ENCODE measurements around the gene VKORC1.

VKORC1 gene

GRCh38 chr16:31117384-31118222, 23.0 kb upstream of the VKORC1 start, which contains the start of gene KAT8:
Gene KAT8 (plus strand): TSS chr16:31117664. CDS start chr16:31117682, 18 bp downstream.
- peak; percentile 85 for DNase-seq (ENCODE audit: low read depth)
- peak within 1 kb of the TSS; percentile 65 for H3K4me3 ChIP-seq (ENCODE audit: control insufficient read depth, low read depth, low read length)
- TF ChIP-seq CTCF (IDR thresholded peaks at IDR 0.05; ENCODE audit: control insufficient read depth, insufficient read depth, low read depth, low read length, missing control alignments), result no peak

DNA sequence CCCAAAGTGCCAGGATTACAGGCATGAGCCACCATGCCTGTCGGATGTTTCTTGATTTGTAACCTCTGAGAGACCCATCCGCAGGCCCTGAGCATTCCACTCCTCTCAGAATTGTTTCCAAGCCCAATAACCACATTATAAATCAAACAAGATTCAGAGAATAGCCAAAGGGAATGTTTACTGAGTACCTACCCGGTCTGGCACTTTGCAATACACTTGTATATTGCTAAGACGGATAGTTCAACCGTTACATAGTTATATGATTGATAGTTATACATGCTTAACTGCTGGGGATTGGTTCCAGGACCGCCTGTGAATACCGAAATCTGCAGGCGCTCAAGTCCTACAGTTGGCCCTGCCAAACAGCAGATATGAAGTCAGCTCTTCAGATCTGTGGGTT, 19.9 kb upstream of the VKORC1 start:
- no peak for DNase-seq (ENCODE audit: low read depth)
- no peak for TF ChIP-seq CTCF (IDR thresholded peaks at IDR 0.05; ENCODE audit: control insufficient read depth, insufficient read depth, low read depth, low read length, missing control alignments)
- no peak overlapping the region for H3K4me3 ChIP-seq (ENCODE audit: control insufficient read depth, low read depth, low read length)

DNA sequence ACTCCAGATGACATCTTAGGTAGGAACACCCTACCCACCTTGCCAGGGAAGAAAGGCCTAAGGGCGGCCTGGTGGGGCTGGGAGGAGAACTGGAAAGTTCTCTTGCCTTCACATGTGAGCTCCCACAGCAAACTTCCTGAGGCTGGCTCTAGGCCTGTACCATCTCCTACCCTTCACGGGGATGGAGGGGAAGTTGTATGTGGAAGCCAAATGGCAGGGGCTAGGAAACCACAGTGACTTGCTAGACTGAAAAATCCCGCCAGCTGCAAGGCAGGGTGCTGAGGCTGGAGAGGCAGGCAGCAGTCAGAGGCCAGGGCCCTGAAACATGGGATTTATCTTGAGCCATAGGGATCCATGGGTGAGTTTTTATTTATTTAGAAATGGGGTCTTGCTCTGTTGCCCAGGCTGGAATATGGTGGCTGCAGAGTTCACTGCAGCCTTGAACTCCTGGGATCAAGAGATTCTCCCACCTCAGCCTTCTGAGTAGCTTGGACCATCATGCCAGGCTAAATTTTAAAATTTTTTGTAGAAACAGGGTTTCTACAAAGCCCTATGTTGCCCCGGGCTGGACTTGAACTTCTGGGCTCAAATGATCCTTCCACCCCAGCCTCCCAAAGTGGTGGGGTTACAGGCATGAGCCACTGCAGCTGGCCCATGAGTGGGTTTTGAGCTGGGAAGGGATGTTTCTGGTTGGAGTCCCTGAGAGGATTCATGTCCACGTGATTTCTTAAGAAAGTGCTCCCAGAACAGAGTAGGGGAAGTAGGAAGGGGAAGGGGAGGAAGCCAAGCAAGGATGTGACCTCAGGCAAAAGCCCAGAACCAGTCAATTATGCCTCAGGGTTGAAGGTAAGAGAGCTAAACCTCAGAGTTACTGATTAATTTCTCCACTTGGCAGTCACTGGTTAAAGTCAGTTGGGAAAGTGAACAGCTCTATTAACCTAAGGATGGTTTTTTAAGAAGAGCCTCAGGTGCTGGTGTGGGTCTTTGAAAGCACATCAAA, 18.8 kb upstream of the VKORC1 start:
- DNase-seq (ENCODE audit: low read depth), result no peak
- no peak overlapping the region for H3K4me3 ChIP-seq (ENCODE audit: control insufficient read depth, low read depth, low read length)
- no peak for TF ChIP-seq CTCF (IDR thresholded peaks at IDR 0.05; ENCODE audit: control insufficient read depth, insufficient read depth, low read depth, low read length, missing control alignments)

DNA sequence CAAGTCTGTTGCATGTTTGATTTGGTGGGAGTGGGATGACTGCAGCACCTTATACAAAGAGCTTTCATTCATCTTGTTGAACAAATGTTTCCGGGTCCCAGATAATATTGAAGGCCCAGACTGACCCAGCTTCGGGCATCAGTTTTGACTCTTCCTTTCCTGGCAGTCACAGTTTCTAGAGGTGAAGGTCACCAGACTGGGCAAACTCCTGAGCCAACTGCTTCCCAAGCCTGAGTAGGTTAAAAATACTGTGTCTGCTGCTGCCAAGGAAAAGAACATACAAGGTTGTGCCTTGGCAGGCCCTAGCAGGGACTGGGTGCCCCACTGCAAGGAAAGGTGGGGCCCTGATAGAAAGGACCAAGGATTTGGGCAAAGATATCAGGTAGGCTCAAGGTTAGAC, 18.1 kb upstream of the VKORC1 start:
- DNase-seq (ENCODE audit: low read depth), result no peak
- no peak overlapping the region for H3K4me3 ChIP-seq (ENCODE audit: control insufficient read depth, low read depth, low read length)
- TF ChIP-seq CTCF (IDR thresholded peaks at IDR 0.05; ENCODE audit: control insufficient read depth, insufficient read depth, low read depth, low read length, missing control alignments), result no peak

GRCh38 chr16:31111881-31112466, 17.4 kb upstream of the VKORC1 start:
- no peak for TF ChIP-seq CTCF (IDR thresholded peaks at IDR 0.05; ENCODE audit: control insufficient read depth, insufficient read depth, low read depth, low read length, missing control alignments)
- H3K4me3 ChIP-seq (ENCODE audit: control insufficient read depth, low read depth, low read length), result no peak overlapping the region
- DNase-seq (ENCODE audit: low read depth), result no peak

All from AG09309 (cell line).